SHP77 treated with DMSO at 0.1 percent for 48 hours (cell line): ENCODE results near the gene PYGM.
A peak's percentile ranks its signal among the peaks of the same experiment; 100 is the strongest.

Experiments
- DNase-seq: peaks from one replicate; lab custom pipeline; 2025; lab: John Stamatoyannopoulos, UW

PYGM gene

DNA sequence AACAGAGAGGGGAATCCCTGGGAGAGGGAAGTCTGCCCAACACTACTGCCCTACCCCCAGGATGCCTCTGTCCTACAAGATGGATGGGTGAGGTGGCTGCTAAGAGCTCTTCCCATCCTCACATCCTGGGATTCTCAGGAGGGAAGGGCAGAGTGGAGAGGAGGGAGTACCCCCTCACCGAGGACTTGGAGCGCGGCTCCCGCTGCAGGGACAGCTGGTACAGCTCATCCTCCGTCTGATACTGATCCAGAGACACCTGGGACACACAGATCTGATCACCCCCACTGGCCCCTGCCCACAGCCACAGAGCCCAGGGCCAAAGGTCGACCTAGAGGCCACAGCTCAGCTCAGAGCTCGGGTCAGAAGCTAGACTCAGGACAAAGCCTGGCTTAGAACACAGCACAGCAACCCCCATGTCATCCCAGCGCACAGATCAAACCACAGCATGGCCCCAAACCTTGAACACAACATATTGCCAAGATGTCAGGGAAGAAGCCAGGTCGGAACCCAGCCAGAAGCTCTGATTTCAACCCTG lies 24.0 kb downstream of the PYGM start:
- DNase-seq, result no peak

DNA sequence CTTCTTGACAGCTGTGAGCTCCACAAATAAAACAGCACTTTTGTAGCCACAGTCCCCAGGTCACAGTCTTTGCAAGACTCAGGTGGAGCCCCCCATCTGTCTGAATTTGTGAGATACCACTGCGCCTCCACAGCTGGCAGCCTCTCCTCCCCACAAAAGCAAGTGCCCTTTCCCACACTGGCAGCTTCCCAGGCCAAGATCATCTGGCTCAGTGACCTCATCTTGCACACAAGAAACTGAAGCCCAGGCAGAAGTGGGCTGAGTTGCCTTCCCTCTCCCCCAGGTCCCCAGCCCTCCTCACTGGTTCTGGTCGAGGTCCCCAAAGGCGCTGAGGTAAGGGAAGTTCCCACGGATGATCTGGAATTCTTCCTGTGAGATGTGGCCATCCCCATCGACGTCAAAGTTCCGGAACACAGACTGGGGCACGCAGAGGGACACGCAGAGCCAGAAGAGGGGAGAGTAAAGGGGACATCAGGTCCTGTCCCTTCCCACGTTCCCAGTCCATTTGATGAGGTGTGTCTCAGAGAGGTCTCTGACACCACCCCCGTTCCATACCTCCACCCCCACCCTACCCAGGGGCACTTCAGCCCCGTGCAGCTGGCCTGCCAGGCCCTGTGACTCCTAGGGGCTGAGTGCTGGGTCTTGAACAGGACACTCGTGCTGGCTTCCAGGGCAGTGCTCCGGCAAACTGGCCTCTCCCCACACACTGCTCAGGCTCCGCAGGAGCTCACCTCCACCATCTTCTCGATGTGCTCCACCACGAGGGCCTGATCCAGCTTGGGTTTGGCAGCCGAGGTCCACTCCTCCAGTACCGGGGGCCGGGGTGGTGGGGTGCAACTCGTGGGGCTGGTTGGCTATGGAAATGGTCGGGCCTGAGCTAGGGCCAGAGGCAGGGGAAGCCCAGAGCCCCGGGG lies 24.7 kb downstream of the PYGM start:
- no peak for DNase-seq

DNA sequence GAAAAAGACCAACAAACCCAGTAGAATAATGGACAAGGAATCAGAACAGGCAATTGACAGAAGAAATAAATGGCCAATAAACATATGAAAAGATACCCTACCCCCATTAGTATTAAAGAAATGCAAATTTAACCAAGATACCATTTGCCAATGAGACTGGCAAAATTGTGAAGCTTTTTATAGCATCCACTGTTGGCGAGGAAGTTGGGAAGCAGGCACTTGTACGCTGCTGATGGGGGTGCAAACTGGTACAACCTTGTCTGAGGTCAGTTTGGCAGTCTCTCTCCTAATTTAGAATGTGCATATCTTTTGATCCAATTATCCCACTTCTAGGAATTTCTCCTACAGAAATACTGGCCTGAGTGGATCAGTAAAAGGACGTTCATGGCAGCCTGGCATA lies 28.2 kb downstream of the PYGM start:
- DNase-seq, result no peak

DNA sequence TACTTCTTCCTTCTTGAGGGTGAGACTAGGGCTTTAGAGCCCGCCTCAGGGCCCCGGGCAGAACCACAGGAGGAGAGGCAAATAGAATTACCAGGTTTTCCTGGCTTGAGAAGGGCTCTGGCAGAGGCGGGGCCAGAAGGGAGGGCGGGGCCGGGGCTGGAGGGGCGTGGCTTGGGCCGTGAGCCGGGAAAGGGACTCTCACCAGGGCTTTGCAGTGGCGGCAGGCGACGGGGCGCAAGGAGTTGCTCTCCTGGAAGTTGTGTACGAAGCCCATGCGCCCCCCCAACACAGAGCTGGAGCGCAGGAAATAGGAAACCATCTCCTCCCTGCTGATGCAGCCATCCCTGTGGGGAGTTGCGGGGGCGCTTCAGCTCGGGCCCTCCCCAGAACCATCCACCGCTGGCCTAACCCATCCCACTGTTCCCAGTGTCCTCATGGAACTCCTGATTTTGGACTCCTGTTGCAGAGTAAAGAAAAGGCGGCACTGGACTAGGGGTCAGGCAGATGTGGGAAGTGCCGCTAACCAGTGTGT lies 29.9 kb downstream of the PYGM start:
- no peak for DNase-seq

DNA sequence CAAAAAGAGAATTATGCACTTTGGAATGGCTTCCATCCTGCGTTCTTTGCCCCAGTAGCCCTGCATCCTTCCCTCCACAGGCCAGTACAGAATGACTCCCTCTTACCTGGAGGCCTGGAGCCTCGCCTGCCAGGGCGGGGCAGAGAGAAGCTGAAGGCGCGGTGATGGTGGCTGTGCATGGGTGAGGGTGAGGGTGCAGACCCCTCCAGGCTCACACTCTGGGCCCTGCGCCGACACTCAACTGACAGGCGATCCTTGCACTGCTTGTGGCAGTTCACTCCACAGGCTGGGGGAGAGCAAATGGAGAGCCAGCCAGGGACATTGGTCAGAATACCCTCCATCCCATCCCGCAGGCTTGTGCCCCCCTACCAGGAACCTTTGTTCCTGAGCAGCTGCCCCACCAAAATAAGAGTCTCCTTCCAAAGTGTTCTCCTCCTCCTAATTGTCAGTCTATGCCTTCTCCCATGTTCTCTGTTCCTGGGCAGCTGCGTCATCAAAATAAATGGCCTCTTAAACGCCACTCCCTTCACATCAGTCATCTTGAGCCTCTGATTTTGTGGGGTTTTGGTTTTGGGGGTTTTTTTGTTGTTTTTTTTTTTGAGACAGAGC lies 30.9 kb downstream of the PYGM start:
- DNase-seq, result no peak

DNA sequence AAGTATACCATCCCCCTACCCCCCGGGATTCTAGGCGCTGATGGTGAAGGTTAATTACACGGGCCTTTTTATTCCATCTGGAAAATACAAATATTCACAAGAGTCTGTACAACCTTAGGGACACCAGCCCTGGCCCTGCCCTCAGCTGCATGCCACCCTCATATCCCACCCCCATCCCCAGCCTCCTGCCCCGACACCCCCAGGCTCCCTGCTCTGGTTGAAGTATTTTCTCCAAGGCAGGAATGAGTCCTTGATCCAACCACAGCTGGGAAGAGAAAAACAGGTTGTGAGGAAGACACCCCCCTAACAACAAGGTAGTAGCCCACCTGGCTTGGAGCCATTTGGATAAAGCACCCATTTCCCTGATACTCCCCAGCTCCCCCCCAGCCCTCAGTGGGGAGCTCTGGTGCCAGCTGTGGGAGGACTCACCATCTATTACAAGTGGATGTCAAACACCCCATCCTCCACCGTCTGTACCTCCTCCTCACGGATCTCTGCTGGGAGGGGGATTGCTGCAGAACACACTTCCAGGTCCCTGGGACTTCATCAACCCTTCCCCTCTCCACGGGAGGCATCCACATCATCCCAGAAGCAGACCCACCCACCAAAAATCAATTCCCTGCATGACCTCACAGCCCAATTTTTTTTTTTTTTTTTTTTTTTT lies 32.8 kb downstream of the PYGM start:
- DNase-seq, result no peak

DNA sequence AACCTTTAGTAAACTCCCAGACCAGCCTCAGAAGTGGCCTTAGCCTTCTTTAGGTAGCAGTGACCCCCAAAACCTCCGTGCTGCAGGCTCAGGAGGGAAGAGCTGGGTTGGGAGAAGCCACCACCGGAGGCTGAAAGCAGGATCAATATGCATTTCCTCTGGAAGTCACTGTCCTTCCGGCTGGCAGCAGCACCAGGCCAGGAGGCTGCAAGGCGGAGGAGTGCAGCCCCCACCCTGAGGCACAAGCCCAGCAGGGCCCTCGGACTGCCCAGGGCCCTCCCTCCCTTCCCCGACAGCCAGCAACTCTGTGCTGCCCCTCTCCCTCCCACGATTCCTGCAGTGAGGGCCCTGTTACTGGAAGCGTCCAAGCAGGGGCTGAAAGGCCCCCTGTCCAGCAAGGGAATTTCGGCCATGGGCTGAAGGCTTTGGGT lies 33.5 kb downstream of the PYGM start:
- DNase-seq, result no peak

DNA sequence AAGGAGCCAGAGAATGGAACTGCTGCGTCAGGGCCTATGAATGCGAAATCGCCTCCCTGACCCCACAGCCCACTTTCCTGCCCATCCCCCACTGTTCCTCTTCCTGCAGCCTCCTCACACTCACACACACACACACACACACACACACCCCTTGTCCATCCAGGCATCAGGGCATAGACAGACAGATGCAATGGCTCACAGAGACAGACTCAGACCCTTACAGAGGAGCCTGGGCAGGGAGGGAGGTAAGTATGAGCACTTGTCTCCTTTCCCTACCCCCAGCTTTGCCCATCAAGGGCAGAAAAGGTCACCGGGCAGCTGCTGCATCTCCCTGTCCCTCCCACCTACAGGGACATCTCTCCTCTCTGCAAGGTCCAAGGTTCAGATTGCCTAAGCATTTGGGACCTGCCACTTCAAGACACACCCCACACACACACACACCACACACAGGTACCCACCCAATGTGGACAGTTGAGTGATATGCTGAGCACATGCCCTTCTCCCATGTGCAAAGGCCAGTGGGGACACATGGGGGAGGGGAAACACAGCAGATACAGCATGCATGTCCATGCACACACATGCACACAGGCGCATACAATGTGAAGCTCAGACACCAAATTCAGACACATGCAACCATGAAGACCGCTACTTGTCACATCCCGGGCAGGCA lies 34.8 kb downstream of the PYGM start:
- DNase-seq, result no peak

DNA sequence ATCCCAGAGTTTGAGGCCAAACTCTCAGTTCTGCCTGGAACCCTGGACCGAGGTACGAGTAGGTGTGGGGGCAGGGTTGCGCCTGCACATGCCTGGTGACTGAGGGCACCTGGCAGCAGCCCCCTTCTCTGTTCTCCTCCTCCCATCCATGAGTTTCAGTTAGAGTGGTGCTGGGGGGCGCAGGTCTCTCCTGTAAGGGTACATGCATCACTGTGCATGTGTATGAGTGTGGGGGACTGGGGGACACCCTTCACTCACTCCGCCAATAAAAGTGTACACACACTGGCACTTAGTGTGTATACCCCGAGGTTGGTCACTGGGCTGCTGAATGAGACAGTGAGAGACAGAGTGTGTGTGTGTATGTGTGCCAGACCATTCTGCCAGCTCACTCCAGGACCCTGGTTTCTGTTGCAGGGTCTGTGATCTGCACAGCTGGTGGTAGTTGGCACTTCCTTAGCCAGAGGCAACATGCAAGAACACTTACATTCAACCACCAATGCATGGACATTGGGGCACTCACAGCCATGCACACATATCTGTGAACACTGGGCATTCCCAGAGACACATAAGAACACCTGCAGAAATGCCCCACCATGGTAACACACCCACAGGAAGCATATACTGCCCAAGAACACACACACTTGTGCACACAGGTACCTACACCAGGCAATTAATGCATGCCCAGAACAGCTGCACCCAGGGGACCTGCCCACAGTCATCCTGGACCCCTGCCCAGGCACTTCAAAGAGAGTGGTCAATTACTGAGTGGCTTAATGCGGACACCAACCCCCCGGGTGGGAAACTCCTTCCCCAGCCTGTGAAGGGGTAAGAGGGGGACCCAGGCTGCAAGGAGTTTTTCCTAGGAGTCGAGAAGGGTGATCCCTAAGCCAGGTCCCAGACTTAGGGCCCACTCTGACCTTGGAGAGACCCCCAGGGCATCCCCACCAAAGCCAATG lies 35.6 kb downstream of the PYGM start:
- DNase-seq, result no peak

DNA sequence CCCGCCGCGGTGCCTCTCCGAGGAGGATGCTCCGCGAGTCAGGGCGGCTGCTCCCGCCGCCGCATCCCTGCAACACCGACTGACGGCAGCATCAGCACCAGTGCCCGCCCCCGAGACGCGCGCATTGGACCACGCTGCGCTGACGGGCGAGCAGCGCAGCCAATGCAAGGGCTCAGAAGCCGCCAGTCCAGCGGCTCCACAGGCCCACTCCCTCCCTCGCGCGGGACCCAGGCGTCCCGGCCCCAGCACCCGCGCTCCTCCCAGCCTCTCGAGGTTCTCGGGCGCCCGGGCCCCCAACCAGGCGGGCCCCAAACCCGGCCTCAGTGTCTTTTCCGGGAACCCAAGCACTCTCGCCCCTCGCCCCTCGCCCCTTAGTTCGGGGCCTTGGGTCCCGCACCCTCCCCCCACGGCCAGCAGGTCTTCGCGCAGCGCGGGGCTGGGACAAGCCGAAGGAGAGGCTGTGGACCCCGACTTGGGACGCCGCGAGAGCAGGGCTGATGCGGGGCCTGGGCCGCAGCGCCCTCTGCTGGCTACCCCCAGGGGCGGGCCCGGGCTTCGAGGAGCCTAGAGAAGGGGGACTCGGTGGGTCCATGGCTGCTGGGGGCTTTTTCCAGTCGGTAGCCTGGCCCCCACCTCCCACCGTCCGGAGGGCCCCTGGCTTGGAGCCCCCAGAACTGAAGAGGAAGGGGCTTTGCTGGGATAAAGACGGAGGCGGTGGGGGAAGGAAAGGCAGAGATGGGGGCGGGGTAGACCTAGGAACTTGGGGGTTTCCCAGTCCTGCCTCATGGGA lies 36.5 kb downstream of the PYGM start, which contains the start of gene NRXN2:
Gene NRXN2, minus strand, starts transcription at position 81 of the 790 bp plus-strand sequence. CDS start 9,498 bp downstream, outside the sequence.
- peak; percentile 59 for DNase-seq

DNA sequence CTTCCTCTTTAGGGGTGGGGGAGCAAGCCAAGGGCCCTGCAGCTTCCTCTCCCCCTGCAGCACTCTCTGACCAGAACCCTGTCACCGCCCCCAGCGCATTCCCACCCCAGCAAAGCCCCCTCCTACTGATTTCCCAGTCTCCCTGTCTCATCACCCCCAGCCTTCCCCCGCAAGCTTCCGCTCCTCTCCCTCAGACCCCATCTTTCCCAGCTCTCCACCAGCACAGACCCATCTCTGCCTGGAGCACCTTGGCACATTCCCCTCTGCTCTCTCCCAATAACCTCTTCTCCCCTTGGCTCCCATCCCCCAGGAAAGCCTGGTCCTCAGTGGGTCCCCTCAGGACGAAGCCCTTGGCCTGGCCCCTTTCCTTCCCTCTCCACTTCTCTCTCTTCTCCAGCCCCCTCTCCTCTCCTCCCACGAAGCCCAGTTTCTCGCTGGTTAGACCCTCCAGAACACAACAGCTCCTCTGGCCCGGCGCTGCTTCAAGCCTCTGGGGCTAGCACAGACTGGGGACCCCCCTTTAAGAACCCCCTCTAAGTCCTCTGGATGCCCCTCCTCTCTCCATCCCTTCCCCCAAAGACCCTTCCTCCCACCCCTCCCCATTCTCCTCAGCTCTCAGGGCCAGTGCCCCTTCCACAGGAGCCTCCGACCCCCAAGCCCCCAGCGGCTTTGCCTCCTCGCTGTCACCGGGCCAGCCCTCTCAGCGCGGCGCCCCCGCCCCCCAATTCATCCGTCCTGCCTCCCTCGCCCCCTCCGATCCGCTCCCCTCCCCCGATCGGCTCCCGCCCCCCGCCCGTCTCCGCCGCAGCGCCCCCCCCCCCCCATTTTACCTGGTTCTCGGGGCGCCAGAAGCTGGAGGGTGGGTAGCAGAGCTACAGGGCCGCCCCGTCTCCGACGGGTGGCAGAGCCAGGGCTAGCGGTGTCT lies 37.4 kb downstream of the PYGM start:
- no peak for DNase-seq

DNA sequence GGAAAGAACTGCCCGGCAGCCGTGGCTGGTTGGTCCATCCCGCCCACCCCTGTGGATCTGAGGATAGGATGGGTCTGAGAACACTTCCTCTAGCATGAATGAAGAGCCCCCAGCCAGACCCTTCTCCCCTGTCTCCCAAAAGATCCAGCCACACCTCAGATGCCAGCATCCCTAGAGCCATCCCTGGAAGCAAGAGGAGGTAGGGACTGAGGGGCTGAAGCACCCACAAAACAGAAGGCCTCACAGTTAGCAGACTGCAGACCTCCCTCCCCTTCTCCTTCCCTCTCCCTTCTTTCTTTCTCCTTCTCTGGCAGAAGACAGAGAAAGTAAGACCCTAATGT lies 38.4 kb downstream of the PYGM start:
- DNase-seq, result no peak

DNA sequence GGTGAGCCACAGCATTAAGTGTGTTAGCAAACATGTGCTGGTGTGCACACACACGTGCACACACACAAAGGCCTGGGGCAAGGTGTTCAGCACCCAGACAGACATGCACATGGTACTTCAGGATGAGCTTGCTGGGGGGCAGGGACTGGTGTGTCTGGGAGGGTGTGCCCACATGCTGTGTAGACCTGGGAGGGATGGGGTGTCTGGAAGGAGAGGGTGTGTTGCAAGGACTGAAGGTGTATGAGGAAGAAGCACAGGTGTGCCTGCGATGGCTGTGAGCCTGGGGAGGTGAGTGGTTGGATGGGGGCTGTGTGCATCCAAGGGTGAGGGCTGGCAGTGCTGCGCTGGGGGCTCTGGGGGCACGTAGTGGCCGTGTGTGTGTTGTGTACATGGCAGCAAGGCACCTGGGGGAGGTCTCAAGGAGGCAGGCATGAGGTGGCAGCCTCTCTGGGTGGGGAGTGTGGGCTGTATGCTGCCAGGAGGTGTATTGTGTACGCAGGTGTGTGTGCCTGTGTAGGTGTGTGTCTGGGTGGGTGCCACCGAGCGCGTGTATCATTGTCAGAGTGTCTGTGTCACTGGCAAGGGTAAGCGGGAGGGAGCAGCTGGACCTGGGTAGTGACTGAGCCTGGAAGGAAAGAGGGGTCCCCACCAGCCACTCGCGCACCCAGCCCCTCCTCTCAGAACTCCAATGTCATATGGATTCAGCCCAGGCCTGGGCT lies 39.0 kb downstream of the PYGM start:
- no peak for DNase-seq

DNA sequence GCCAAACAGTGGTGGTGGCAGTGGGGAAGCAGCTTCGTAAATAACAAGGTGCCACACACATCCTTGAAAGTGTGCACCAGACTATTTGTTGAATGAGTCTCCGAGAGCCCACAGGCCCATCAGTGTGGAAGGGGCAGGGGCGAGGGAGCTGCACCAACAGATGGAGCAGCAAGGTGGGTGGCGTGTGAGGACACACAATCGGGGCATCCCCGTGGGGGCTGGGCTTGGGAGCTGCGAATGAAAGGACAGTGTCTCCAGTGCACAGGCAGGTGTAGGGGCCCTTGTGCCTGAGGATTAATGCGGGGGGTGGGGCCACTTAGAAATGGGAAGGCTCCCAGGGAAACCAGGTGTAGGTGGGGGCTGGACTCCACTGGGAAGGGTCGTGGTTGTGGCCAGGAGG lies 39.6 kb downstream of the PYGM start:
- no peak for DNase-seq

DNA sequence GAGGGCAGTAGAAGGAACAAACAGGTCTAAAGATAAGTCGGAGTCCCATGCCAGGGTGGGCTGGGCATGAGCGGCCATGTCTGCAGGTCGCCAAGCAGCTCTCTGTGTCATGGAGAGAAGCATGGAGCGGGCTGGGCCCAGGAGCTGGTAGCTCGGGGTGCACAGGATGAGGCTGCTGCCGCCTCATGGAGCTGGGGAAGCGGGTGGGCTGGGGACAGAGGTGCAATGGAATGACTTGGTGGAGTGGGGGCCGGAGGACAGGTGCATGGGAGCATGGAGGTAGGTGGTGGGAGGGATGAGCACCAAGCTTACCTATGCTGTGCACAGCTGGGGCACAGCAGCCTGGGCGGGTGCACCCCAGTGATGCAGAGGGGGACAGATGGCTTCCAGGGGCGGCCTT lies 40.4 kb downstream of the PYGM start:
- no peak for DNase-seq

DNA sequence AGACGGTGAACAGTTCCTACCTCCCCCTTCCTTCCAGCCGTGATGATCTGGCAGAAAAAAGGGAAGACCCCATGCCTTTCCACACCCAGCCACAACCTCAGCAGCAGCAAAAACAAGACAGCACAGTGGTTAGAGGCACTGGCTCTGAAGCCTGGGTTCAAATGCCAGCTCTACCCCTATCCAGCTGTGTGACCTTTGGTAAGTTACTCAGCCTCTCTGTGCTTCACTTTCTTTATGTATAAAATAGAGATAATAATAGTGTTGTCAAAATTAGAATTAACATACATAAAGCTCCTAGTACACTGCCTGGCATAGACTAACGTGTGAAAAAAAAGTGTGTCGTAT lies 41.0 kb downstream of the PYGM start:
- DNase-seq, result no peak

DNA sequence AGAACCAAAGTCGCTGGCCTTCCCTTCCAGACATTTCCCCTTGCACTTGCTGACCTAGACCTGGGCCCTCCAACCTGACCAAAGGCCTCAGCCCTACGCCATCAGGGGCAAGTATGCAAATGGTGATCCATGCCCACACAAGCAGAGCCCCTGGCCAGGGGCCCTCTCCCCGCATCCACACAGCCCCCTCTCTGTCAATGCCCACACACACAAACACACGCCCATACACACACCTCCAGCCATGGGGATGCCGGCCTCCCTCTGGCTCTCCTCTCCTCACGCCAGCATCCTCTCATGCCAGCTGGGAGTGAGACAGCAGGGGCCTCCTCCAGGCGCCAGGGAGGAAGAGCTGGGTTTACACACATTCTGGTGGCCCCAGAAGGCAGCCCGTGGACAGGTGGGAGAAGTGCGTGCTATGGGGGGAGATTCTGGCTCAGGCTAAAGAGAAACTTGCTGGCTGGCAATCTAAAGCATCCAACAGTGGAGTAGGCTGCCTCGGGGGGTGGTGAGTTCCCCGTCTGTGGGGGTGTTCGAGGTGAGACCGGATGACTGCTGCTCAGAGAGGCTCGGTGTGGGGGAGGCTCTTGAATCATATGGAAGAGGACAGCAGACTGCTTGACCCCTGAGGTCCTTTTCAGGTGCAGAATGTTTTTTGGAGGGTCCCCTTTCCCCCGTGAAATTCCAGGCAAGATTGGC lies 41.5 kb downstream of the PYGM start:
- no peak for DNase-seq

DNA sequence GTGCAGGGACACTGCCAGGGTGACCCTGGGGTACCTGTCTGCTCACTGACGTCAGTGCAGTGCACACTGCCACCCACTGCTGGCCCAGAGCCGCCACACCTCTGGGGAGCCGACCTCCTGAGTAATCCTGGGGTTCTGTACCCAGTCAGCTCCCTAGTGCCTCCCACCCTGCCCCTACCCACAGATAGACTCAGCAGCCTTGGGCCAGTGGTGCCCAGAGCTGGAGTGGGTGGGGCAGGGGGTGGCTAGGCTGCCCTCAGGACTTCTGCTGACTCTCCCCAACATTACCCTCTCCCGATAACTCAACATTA lies 42.6 kb downstream of the PYGM start:
- no peak for DNase-seq
